HepG2 (cell line): ENCODE results near the gene PRRC2A. TPM values are rescaled to one million over a fixed set of nuclear protein-coding genes. Genes with fewer than 3 reads are reported as not detected.

Experiments used
- ASH2L ChIP-seq: fragments of 300-600, 200-600 bp; sonication (generic); IDR thresholded peaks from 2 replicates; pipeline ENCODE4 v1.7.0; 2017; ENCODE audit warnings: low read depth, mild to moderate bottlenecking, moderate library complexity, mixed read lengths, low read length; ENCODE audit not compliant: insufficient read length
- ATF1 ChIP-seq: IDR thresholded peaks from 2 replicates; pipeline ENCODE4 v1.6.1; 2016; ENCODE audit warnings: mild to moderate bottlenecking, control low read depth
- CEBPB ChIP-seq: IDR thresholded peaks from 2 replicates; pipeline ENCODE4 v1.6.1; 2011; ENCODE audit warnings: low read depth, low read length, improper control_type of control experiment, borderline replicate concordance
- EHMT2 ChIP-seq: fragments of 200-600 bp; sonication (generic); IDR thresholded peaks from 2 replicates; pipeline ENCODE4 v1.7.0; 2017; ENCODE audit warnings: antibody characterized with exemption, low read depth, low read length, borderline replicate concordance
- GLI4 ChIP-seq: sonication (generic); formaldehyde crosslinking; IDR thresholded peaks from 2 replicates; pipeline ENCODE4 v1.5.1; 2020; ENCODE audit warnings: missing genetic modification reagents, mild to moderate bottlenecking, moderate library complexity, borderline replicate concordance
- GLMP ChIP-seq: sonication (generic); formaldehyde crosslinking; IDR thresholded peaks from 2 replicates; pipeline ENCODE4 v1.9.0; 2021; ENCODE audit warnings: missing genetic modification reagents, mild to moderate bottlenecking, borderline replicate concordance
- GMEB2 ChIP-seq: IDR thresholded peaks from 2 replicates; pipeline ENCODE4 v1.6.1; 2016; ENCODE audit warnings: missing biosample characterization, missing genetic modification reagents, low read depth
- HOMEZ ChIP-seq: IDR thresholded peaks from 2 replicates; pipeline ENCODE4 v1.6.1; 2016; ENCODE audit warnings: low read depth
- KDM1A ChIP-seq: IDR thresholded peaks from 2 replicates; pipeline ENCODE4 v1.6.1; 2016; ENCODE audit warnings: missing compliant biosample characterization
- KLF12 ChIP-seq: sonication (generic); formaldehyde crosslinking; IDR thresholded peaks from 2 replicates; pipeline ENCODE4 v1.4.0; 2020; ENCODE audit warnings: missing genetic modification reagents, borderline replicate concordance
- NBN ChIP-seq: fragments of 450-650 bp; conservative IDR thresholded peaks from 2 replicates; pipeline ENCODE4 v1.6.1; 2017
- NFATC3 ChIP-seq: sonication (generic); formaldehyde crosslinking; IDR thresholded peaks from 2 replicates; pipeline ENCODE4 v1.5.1; 2020; ENCODE audit warnings: mild to moderate bottlenecking, missing genetic modification reagents
- NR0B2 ChIP-seq: sonication (generic); formaldehyde crosslinking; IDR thresholded peaks from 2 replicates; pipeline ENCODE4 v1.4.0; 2020; ENCODE audit warnings: mild to moderate bottlenecking, missing genetic modification reagents
- PAWR ChIP-seq: sonication (generic); formaldehyde crosslinking; IDR thresholded peaks from 2 replicates; pipeline ENCODE4 v1.4.0; 2020; ENCODE audit warnings: missing genetic modification reagents, mild to moderate bottlenecking, borderline replicate concordance
- PHF21A ChIP-seq: sonication (generic); formaldehyde crosslinking; IDR thresholded peaks from 2 replicates; pipeline ENCODE4 v1.5.0; 2020; ENCODE audit warnings: mild to moderate bottlenecking, missing genetic modification reagents
- SMARCC2 ChIP-seq: fragments of 450-650 bp; IDR thresholded peaks from 2 replicates; pipeline ENCODE4 v1.6.1; 2017; ENCODE audit warnings: antibody characterized with exemption, mild to moderate bottlenecking
- TEAD2 ChIP-seq: sonication (generic); formaldehyde crosslinking; IDR thresholded peaks from 2 replicates; pipeline ENCODE4 v1.9.0; 2021; ENCODE audit warnings: missing genetic modification reagents
- TEAD3 ChIP-seq: optimal IDR thresholded peaks from 2 replicates; pipeline ENCODE3; 2016; ENCODE audit warnings: borderline replicate concordance
- ZBTB34 ChIP-seq: sonication (generic); formaldehyde crosslinking; IDR thresholded peaks from 2 replicates; pipeline ENCODE4 v1.8.0; 2022; ENCODE audit warnings: mild to moderate bottlenecking, missing genetic modification reagents
- ZMYM2 ChIP-seq: sonication (generic); formaldehyde crosslinking; IDR thresholded peaks from 2 replicates; pipeline ENCODE4 v1.8.0; 2022; ENCODE audit warnings: mild to moderate bottlenecking, missing genetic modification reagents
- ZNF101 ChIP-seq: sonication (generic); formaldehyde crosslinking; IDR thresholded peaks from 2 replicates; pipeline ENCODE4 v1.4.0; 2020; ENCODE audit warnings: mild to moderate bottlenecking, low read depth, missing genetic modification reagents, borderline replicate concordance
- polyA plus RNA-seq, 8 experiments: library from polyadenylated mRNA; depleted of rRNA in 3 of 8; stranded (reverse) in 7 of 8; unstranded in 1 of 8; fragments of >200 nt; fragmentation: Illumina TruSeq in 4 of 8; extraction: Trizol in 4 of 8; gene quantifications; 2 replicates each; pipeline versions ENCODE4 v1.2.1 to v1.2.3, GENCODE V29; 2011 to 2016; ENCODE audit warnings: low read depth in 4 of 8, missing spikeins in 1 of 8, mixed read lengths in 1 of 8; ENCODE audit not compliant: insufficient read depth in 1 of 8
- total RNA-seq, 5 experiments: library from RNA; depleted of rRNA; stranded (reverse); fragments of >200 nt; fragmentation: Illumina TruSeq; extraction: Trizol; gene quantifications; 2 replicates each; pipeline ENCODE4 v1.2.3, GENCODE V29; 2016; ENCODE audit warnings: low read depth in 1 of 5

The PRRC2A gene
- total and polyA plus RNA-seq, 2 of the 13 experiments (the other 11 are each of a cell fraction or from before 2014, with no cell fraction given): 38.9 to 47.4 TPM

- TF ChIP-seq ASH2L (peak; percentile 92), KLF12 (CRISPR knock-in tag) (peak; percentile 96), NR0B2 (CRISPR knock-in tag) (no peak; the same call in 1 of the 2 replicates), ZNF101 (CRISPR knock-in tag) (no peak), TEAD3 (CRISPR knock-in tag) (peak; percentile 95), GLMP (CRISPR knock-in tag) (no peak), SMARCC2 (no peak), ZMYM2 (CRISPR knock-in tag) (peak; percentile 79; the same call in 1 of the 2 replicates), HOMEZ (CRISPR knock-in tag) (peak; percentile 90), EHMT2 (no peak; the same call in 1 of the 2 replicates), ZBTB34 (CRISPR knock-in tag) (peak; percentile 95), NBN (no peak), KDM1A (no peak; the same call in 1 of the 2 replicates), GLI4 (CRISPR knock-in tag) (peak; percentile 84; the same call in 1 of the 2 replicates), PAWR (no peak), CEBPB (peak; percentile 21; the same call in 1 of the 2 replicates), ATF1 (CRISPR knock-in tag) (peak; percentile 67; the same call in 1 of the 2 replicates), TEAD2 (CRISPR knock-in tag) (no peak), GMEB2 (CRISPR knock-in tag) (no peak; the same call in 1 of the 2 replicates), PHF21A (peak; percentile 98), NFATC3 (CRISPR knock-in tag) (peak; percentile 77; the same call in 1 of the 2 replicates)
Measured at GRCh38 chr6:31655349-31656237, 35.1 kb downstream of the PRRC2A start, which contains the start of gene APOM (continued).
